GM19238 (cell line): ENCODE data around the gene SLC25A13.

Experiments
- DNase-seq: peaks from one replicate; pipeline ENCODE4 v3.0.0; 2011; ENCODE audit warnings: low spot score; ENCODE audit not compliant: insufficient read length

The SLC25A13 gene

DNA sequence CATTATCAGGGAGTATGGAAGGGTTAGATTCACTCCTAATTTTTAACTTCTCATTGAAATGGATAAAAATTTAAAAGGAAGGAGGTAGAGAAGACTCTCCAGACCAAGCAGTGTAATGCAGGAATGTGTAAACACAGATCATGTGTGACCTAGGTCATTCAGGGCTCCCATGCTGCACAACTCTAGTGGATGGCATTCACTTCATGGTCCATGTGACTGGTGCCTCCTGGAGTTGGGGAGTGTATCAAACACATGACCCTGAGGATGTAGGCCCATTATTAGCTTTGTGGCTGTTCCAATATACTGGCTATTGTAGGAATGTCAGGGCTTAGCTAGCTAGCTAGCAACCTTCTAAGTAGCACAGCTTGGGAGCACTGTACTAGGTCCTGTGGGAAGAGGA lies 109.9 kb downstream of the SLC25A13 start:
- no peak for DNase-seq

DNA sequence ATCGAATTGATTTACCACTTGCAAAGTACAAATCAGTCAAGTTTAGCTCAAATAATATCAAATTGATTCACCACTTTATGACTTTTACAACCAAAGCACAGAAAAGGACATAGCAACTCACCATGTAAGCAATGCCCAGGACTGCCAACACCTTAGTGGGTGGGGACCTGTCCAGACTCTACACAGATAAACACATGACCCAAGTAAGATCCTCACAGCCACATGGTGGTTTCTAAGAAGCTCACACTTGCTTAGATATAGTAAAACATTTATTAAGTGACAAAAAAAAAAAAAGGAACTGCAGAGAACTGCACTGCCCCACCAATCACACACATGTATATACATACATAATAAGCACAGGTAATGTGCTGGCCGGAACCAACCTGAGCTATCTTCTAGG lies 116.2 kb downstream of the SLC25A13 start:
- no peak for DNase-seq

DNA sequence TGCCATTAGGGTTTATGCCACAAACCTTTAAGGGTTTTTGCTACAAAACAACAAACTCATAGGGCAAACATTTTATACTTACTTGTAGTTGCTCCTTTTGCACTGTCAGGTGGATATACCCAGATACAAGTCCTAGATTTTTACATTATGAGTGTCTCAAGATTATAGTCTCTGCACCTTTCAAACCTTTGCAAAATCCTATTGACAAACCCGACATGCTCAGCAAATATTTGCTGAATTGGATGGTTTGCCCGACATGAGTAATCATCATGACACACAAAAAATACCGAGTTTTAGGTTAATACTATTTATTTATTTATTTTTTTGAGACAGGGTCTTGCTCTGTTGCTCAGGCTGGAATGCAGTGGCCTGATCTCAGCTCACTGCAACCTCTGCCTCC lies 117.3 kb downstream of the SLC25A13 start:
- DNase-seq: no peak

DNA sequence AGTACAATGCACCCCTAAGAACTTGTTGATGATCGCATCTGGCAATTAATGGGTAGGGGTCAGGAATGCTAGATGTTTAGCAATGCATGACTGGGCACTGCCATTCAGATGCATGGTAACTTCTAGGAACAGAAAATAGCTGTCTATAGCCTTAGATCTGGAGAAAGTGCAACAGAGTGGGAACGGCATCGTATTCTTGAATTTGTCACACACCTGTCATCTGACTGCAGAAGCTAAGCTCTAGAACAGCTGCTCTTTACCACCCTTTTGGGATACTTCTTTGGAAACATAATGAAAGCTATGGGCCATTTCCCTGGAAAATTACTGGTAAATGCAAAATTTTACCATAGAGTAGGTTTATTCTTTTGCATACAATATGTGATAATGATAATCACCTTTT lies 118.1 kb downstream of the SLC25A13 start:
- DNase-seq: no peak

DNA sequence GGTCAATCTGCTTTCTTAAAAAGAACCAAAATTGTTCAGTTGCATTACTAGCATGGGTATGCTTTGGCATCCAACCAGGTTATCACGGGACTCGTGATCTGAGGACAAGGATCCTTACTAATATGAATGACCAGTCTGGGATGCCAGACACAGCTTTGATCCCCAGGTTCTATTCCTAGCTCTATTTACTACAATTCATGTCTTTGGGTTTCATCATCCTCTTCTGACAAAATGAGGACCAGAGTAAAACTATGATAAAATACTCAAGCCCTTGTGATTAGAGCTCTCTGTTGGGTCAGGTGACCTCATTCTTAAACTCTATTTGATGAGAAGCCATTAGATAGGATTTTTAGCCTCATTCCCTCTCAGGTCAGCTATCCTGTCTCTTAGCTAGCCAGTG lies 119.8 kb downstream of the SLC25A13 start:
- no peak for DNase-seq

DNA sequence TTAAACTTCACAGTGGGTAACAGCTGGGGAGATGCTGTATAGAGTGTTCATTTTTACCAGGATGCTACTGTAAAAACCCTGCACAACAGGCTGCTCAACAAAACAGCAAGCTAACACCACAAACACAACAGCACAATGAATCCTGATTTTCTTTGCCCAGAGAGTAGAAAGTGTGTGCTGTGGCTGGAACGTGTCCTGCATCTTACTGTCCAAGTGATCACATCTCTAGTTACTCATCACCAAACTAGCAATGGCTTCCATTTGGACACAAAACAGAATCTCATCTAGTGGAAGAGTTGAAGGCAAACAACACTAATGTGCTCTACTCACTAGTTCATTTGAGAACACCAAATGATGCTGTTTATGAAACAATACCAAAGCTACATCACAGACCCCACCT lies 121.2 kb downstream of the SLC25A13 start:
- DNase-seq: no peak

DNA sequence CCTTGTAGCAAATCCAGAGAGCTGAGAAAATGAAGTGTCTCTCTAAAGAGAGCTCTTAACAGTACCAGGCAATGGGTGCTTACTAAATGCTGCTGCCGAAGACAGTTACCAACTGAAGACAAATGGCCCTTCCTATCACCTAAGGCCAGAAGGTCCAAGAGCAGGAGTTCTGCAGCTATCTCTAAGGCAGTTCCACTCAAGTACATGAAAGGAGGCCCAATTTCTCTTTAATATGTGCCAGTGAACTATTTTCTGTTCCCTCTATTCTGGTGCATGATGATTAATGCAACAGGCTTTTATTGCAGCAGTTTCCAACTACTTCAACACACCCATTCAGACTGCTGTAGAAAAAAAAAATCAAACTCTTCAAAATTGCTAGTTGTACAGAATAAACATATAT lies 122.5 kb downstream of the SLC25A13 start:
- no peak for DNase-seq

DNA sequence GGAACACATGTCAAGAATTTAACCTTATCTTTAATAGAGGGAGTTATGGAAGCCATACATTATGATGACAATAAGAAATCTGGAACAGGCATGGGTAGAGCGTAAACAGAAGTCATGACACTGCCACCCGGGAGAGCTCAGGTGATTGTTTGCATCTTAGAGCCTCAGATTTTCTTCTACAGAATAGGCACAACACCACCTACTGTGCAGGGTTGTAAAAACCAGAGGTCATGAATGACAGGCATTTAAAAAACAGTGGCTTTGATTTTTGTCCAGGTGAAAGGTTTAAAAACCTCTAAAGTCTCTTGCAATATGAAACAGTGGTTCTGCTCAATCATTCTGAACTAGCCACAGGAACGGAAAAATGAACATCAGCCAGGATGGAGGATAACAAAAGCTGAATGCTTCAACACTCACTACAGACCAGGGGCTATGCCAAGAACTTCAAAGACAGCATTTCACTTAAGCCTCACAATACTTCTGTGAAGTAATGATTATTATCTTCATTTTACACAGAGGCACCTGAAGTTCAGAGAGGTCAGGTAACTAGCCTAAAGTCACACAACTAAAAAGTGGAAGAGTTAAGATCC lies 123.8 kb downstream of the SLC25A13 start:
- DNase-seq: no peak

DNA sequence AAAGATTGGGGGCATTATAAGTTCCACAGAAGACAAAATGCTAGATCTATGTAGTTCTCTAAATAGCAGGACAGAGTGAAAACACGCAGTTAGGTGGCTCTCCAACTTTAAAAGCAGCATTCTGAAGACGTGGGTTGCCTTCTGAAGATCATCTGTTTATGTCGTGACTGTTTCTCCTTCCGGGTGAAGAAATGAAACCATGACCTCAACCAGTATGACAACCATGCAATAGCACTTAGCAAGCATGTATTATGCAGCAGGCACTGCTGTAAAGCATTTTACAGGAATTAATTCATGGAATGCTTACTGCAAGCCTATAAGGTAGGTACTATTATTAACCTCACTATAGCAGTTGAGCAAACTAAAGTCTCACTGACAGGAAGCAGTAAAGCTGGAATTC lies 125.2 kb downstream of the SLC25A13 start:
- DNase-seq: no peak

DNA sequence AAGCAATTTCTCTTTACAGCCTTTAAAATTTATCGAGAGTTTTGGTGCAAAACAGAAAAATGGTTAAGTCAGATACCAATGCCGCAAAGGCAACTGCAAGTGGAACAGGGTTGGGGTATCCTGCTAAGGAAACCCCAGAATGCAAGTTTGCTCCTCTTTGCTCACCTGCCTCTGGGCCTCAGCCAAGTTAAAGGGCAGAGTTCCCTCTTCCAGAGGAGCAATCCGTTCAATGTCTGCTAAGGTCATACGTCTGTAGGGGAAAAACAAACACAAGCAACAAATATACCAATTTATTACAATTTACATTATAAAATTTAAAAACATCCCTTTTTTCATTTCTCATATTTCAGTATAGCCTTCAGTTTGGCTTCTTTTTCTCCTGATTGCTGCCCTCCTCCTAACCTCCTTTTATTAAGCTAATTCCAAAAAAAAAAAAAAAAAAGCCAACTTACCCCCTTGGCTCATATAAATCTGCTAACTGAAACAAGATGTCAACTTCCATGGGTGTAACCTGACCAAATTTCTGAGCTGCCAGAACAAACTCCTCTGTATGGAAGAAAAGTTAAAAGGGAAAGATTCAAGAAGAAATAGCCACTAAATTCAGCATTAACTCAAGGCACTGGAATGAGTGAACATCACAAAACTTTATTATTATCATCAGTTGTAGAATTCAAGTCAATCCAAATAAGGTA lies 132.6 kb downstream of the SLC25A13 start:
- no peak for DNase-seq

DNA sequence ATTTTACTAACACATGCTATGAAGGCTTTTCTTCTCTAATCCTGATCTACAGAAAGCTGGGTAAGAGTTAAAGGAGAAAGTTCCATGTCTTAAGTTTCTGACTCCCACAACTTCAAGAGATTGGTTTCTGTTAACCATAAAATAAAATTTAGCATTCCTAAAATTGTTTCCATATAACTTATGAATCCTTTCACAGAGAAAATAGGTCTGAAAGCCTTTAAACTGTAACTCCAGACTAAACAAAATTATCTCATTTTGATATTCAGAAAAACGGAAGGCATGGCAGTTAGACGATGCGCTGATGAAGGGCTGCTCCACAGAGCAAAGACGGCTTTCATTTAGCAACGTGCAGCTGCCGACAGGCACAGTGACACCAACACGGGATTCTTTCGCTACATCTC lies 133.3 kb downstream of the SLC25A13 start:
- no peak for DNase-seq

DNA sequence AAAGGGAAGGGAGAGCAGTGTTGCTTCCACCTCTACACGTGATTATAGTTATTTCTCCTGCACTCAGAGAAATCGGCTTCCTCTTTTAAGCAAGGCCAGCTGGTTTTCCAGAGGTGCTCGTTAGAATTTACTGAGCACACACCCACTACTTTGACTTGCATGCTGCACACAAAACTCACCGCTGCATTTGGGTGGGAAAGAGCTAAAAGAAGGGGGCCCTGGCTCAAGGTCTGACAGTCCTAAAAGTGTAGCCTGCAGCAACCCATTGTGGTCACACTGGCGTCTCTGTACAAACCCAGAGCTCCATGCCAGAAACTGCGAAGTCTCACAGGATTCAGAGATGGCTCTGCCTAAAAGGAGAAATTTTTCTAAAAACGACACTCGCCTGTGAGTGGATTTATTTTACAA lies 133.7 kb downstream of the SLC25A13 start:
- DNase-seq: no peak

DNA sequence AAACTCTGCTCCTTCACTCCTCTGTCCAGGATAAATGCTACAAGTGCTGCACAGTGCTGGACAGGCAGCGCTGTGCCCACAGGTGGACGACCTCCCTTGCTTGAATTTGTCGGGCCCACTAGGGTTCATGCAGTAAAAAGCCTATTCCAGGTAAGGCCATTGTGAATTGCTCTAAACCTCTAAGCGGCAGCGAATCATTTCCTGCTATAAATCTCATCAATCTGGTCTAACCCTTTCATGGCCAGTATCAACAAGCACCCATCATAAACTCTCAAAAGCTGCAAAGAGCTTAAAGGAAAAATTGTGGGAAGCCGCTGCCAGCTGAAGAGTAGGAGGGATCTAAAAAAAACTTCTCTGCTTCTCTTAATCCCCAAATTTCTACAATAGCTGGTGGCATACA lies 134.2 kb downstream of the SLC25A13 start:
- DNase-seq: no peak

DNA sequence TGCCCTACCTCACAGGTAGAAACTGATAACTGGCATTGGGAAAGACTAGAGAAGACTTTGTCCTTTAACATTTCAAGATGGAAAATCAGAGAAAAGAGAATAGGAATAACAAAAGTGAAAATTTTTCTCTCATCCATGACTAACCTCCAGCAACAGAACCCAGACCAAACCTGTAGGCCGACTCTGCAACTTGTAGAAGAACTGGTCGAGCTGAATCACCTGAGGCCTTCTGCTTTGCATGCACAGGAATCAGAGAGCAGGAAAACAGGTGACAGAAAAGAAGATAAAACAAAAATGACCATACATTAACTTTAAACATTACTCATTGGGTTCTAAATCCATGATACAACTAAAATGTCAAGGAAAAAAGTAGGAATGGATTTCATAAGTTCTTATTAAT lies 137.1 kb downstream of the SLC25A13 start:
- DNase-seq: no peak

DNA sequence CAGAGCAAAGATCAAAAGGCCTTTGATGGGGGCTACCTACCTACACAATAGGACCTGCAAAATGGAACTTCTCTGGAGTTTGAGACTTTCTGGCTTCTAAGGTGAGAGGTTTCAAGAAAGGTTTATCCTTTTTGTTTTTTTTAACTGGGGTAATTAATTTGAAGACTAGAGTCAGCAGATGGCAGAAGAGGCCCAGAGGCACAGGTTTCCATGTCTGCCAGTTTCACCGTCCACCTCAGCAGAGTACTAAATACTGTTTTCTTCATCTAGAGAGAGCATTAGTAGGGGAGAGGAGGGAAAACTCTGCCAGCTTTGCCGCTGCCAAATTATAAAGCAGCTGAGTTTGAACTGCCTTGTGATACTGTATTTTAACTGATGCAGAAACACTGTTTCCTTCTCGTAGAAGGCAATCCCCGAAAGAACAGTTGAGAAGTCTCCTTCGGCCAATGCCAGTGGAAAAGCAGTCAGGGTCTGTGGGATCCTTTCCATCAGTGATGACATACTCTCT lies 138.7 kb downstream of the SLC25A13 start:
- DNase-seq: no peak

DNA sequence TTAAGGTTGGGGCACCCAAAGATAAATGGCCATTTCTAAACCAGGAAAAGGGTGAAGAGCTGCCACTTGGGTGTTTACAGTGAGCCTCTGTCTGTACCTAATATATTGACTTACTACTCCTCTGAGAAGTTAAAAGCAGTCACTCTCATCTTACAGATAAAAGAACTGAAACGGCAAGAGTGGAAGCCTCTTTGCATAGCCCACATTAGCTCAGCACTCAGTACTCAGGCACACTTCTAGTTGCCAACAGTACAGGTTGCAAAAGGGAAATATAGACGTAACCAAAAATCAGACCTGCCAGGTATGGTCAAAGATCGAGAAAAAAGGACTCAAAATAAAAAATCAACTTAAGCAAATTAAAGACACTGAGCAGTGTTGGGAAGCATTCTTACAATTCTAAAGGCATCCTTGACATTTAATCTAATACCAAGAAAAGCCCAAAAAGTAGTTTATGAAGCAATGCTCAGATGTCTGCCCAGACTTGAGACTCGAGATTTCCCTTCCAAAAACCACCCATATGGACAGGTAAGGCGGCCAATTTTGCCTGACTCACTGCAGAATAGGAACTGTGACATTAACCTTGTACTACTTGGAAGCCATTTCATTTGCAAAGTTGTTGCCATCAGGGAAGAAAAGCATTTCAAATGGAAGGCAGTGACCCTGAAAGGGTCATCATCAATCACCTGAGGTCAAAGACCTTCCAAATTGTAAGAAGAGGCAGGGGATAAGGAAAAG lies 139.3 kb downstream of the SLC25A13 start:
- DNase-seq: no peak

DNA sequence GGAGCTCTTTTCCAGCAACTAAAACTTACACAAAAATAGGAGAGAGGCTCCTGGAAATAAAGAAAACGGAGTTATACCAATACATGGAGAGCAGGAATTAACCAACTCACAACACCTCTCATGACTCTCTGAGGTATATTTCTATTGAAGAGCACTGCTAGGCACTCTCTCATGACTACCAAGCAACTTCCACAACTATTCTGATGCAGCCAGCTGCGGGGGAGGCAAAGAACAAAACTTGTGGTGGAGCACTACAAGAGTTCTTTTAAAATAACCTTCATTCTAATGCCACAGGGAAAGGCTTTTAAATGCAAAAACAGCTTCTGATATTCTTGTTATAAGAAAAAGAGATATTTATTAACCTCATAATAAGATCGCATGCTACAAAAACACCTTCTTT lies 140.7 kb downstream of the SLC25A13 start:
- DNase-seq: no peak

DNA sequence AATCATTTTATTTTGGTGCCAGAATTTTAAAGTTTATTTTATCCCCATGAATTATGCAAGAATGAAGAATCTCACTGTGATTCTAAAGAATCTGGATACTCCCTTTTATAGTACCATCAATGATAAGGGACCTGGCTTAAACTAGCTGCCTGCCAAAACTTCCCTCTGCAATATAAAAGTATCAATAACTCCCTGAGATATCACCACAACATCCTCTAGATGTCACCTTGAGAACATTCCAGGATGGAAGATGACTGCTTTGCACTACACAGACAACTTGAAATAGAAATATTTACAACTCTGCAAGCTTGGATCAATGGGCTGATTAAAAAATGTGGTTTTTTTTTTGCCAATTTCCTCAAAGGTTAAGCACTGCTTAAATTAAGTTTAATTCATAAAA lies 142.1 kb downstream of the SLC25A13 start:
- no peak for DNase-seq

DNA sequence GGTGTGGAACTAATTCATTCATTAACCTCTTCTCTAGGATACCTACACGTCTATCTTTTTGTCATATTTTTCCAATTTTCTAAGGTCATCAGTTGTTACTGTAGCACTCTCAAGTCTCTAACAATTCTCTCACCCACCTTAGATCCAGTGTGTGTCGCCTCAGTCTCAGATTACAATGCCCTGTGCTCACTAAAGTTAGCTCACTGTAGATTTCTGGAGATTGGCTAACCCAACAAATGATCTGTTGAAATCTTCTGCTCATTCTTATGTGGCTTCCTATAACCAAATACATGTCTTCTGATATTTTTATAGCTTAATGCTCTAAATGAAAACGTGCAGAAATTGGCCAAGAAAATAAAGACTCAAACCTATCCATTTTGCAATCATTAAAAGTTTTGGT lies 142.6 kb downstream of the SLC25A13 start:
- no peak for DNase-seq

DNA sequence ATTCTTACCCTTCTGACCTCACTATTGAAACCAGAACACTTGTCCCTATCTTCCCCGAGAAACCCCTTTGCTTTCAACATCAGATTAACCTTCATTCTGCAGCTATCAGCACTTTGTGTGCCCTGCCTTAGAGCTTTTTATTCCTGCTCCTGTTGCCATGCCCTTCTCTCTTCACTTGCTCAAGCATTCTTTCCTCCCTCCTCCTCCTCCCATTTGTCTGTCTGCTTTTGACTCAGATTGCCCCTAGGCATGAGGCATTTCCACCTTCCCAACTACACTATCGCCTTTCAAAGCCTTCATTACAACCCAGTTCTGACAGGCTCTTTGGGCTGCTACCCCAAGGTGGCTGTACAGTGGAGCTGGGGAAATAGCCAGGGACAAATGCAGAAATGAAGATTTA lies 143.3 kb downstream of the SLC25A13 start:
- DNase-seq: no peak

DNA sequence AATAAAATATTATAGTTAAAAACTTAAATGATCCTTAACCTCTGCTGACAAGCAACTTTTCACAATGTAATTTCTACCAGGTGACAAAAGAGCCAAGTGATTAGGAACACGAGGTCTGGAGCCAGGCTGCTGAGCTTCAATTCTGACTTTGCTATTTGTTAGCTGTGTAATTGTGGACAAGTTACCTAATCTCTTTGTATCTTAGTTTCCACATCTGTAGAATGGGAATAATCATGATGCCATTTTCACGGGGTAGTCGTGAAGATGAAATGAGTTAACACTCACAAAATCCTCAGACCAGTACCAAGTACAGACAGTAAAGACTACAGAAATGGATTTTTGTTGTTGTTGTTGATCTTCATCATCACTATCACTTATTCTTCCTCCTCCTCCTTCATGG lies 144.5 kb downstream of the SLC25A13 start:
- no peak for DNase-seq

DNA sequence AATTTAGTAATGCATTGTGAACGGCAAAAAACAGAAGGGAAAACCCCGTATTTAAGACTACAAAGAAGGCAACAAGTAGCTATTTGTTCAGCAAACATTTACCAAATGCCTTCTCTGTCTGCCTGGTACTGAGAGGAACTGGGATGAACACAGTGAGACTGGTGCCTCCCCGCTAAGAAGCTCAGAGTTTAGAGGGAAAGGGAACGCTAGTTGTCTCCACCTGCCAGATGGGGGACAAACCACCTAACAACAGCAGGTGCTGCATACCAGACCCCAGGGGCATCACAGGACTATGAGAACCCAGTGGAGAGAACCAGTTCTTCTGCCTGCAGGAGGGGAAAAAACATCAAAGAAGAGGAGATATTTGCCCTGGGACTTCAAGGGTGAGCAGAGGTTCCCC lies 147.1 kb downstream of the SLC25A13 start:
- DNase-seq: no peak

DNA sequence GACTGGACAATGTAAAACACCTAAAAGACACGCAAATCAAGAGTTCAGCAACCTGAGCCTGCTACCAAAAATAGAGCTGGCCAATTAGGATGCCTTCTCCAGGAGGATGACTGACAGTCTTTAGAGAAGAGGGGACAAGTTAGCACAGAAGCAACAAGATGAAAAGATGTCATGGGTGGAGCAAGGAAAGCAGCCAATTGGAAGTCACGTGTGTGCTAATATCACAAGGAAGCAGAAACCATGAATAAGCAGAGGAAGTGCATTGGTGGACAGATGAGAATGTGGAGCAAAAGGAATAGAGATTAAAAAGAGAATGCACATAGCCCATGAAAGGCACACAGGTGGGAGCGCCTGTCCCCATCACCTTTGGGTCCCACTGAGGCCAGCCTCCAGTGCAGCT lies 148.1 kb downstream of the SLC25A13 start:
- no peak for DNase-seq
